HepG2 (cell line): Measurements from ENCODE around the gene PTK7. TPM values are rescaled to one million over a fixed set of nuclear protein-coding genes. Genes with fewer than 3 reads are reported as not detected.

Experiments
- ATF7-NPFF ChIP-seq: sonication (generic); formaldehyde crosslinking; IDR thresholded peaks from 2 replicates; pipeline ENCODE4 v1.8.1; 2023; ENCODE audit warnings: mild to moderate bottlenecking, low read depth, missing genetic modification reagents, moderate library complexity
- CHD4 ChIP-seq: fragments of 200-600 bp; sonication (generic); IDR thresholded peaks from 2 replicates; pipeline ENCODE4 v1.7.0; 2017; ENCODE audit warnings: mild to moderate bottlenecking, low read length, borderline replicate concordance
- FOXA3 ChIP-seq: IDR thresholded peaks from 2 replicates; pipeline ENCODE4 v1.6.1; 2016; ENCODE audit warnings: missing genetic modification reagents, missing compliant biosample characterization
- HDAC2 ChIP-seq: sonication (generic); formaldehyde crosslinking; IDR thresholded peaks from 2 replicates; pipeline ENCODE4 v1.4.0; 2020; ENCODE audit warnings: missing genetic modification reagents
- MED1 ChIP-seq: sonication (generic); formaldehyde crosslinking; IDR thresholded peaks from 2 replicates; pipeline ENCODE4 v1.4.0; 2020; ENCODE audit warnings: missing genetic modification reagents
- SMAD1 ChIP-seq: sonication (generic); formaldehyde crosslinking; IDR thresholded peaks from 2 replicates; pipeline ENCODE4 v1.4.0; 2020; ENCODE audit warnings: missing genetic modification reagents, low read depth, mild to moderate bottlenecking, borderline replicate concordance
- SOX6 ChIP-seq, 2 experiments: fragments of 450-650 bp in 1 of 2; sonication (generic) in 1 of 2; formaldehyde crosslinking in 1 of 2; IDR thresholded peaks; 2 replicates each; pipeline versions ENCODE4 v1.4.0 to v1.6.1; 2017 to 2020; ENCODE audit warnings: antibody characterized with exemption in 1 of 2, mild to moderate bottlenecking in 1 of 2, missing genetic modification reagents in 1 of 2
- TARDBP ChIP-seq: sonication (generic); formaldehyde crosslinking; IDR thresholded peaks from 2 replicates; pipeline ENCODE4 v1.8.0; 2022; ENCODE audit warnings: mild to moderate bottlenecking, missing genetic modification reagents
- ZBTB40 ChIP-seq, 2 experiments: fragments of 450-650 bp in 1 of 2; sonication (generic) in 1 of 2; formaldehyde crosslinking in 1 of 2; IDR thresholded peaks; 2 replicates each; pipeline versions ENCODE4 v1.6.1 to v1.8.0; 2016 to 2022; ENCODE audit warnings: antibody characterized with exemption in 1 of 2, mild to moderate bottlenecking in 1 of 2, missing genetic modification reagents in 1 of 2
- ZNF598 ChIP-seq: sonication (generic); formaldehyde crosslinking; IDR thresholded peaks from 2 replicates; pipeline ENCODE4 v1.5.1; 2020; ENCODE audit warnings: mild to moderate bottlenecking, missing genetic modification reagents, borderline replicate concordance
- ZNF761 ChIP-seq: sonication (generic); formaldehyde crosslinking; conservative IDR thresholded peaks from 2 replicates; pipeline ENCODE4 v1.4.0; 2020; ENCODE audit warnings: mild to moderate bottlenecking, missing genetic modification reagents
- polyA plus RNA-seq, 8 experiments: library from polyadenylated mRNA; depleted of rRNA in 3 of 8; stranded (reverse) in 7 of 8; unstranded in 1 of 8; fragments of >200 nt; fragmentation: Illumina TruSeq in 4 of 8; extraction: Trizol in 4 of 8; gene quantifications; 2 replicates each; pipeline versions ENCODE4 v1.2.1 to v1.2.3, GENCODE V29; 2011 to 2016; ENCODE audit warnings: low read depth in 4 of 8, missing spikeins in 1 of 8, mixed read lengths in 1 of 8; ENCODE audit not compliant: insufficient read depth in 1 of 8
- total RNA-seq, 5 experiments: library from RNA; depleted of rRNA; stranded (reverse); fragments of >200 nt; fragmentation: Illumina TruSeq; extraction: Trizol; gene quantifications; 2 replicates each; pipeline ENCODE4 v1.2.3, GENCODE V29; 2016; ENCODE audit warnings: low read depth in 1 of 5
- TF ChIP-seq, protein P1 (sequence below): sonication (generic); formaldehyde crosslinking; IDR thresholded peaks from 2 replicates; pipeline ENCODE4 v1.5.0; 2020; ENCODE audit warnings: mild to moderate bottlenecking, missing genetic modification reagents
- TF ChIP-seq, protein P2 (sequence below): sonication (generic); formaldehyde crosslinking; IDR thresholded peaks from 2 replicates; pipeline ENCODE4 v1.5.0; 2020; ENCODE audit warnings: mild to moderate bottlenecking, missing genetic modification reagents, borderline replicate concordance

The PTK7 gene
- total and polyA plus RNA-seq, 2 of the 13 experiments (the other 11 are each of a cell fraction or from before 2014, with no cell fraction given): 98.5 to 99.8 TPM

DNA sequence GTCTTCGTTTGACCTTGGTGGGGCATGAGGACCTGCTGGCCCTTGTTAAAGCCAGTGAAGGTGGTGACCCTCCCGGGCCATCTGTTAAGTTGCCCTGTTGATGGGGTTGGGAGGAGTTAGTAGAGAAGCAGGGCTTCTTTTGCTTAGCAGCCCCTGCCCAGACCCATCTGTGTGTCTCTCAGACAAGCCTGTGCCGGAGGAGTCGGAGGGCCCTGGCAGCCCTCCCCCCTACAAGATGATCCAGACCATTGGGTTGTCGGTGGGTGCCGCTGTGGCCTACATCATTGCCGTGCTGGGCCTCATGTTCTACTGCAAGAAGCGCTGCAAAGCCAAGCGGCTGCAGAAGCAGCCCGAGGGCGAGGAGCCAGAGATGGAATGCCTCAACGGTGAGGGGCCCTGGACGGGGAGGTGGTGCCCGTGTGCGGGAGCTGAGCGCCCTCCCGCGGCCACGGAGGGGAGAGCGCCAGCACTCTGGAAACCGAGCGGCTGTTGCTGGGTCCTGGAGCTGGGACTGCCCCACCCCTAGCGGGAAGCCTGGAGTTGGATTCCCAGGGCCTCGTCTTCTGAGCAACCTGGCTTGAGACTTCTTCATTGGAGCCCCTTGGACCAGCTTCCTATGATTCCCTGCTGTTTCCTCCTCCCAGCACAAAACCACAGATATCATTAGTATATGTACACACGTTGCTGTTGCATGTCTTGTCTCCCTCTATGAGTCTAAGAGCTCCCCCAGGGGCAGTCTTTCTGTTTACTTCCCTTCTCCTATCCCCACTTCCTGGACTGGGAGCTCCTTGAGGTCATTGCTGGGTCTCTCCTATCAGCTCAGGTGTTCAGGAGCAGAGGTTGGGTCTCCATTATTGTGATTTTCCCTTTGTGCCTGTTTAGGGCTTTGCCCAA, 67.4 kb downstream of the PTK7 start (continued):
- TF ChIP-seq ZBTB40 (IDR thresholded peaks at IDR 0.05) (no peak), ZBTB40 (CRISPR knock-in tag; IDR thresholded peaks at IDR 0.05) (peak; percentile 61; the same call in 1 of the 2 replicates), MED1 (peak; percentile 69), ATF7-NPFF (CRISPR knock-in tag) (peak; percentile 80; the same call in 1 of the 2 replicates), HDAC2 (CRISPR knock-in tag) (peak; percentile 77), TARDBP (CRISPR knock-in tag) (0 out of 2 replicates have a peak, but pooled peaks have one; percentile 40), CHD4 (no peak), SMAD1 (CRISPR knock-in tag) (no peak; the same call in 1 of the 2 replicates), SOX6 (IDR thresholded peaks at IDR 0.05) (no peak), SOX6 (CRISPR knock-in tag; IDR thresholded peaks at IDR 0.05) (peak; percentile 68), FOXA3 (CRISPR knock-in tag) (peak; percentile 58), ZNF761 (CRISPR knock-in tag) (peak; percentile 73; the same call in 1 of the 2 replicates), ZNF598 (CRISPR knock-in tag) (peak; percentile 71; the same call in 1 of the 2 replicates)
- TF ChIP-seq, protein P1, sequence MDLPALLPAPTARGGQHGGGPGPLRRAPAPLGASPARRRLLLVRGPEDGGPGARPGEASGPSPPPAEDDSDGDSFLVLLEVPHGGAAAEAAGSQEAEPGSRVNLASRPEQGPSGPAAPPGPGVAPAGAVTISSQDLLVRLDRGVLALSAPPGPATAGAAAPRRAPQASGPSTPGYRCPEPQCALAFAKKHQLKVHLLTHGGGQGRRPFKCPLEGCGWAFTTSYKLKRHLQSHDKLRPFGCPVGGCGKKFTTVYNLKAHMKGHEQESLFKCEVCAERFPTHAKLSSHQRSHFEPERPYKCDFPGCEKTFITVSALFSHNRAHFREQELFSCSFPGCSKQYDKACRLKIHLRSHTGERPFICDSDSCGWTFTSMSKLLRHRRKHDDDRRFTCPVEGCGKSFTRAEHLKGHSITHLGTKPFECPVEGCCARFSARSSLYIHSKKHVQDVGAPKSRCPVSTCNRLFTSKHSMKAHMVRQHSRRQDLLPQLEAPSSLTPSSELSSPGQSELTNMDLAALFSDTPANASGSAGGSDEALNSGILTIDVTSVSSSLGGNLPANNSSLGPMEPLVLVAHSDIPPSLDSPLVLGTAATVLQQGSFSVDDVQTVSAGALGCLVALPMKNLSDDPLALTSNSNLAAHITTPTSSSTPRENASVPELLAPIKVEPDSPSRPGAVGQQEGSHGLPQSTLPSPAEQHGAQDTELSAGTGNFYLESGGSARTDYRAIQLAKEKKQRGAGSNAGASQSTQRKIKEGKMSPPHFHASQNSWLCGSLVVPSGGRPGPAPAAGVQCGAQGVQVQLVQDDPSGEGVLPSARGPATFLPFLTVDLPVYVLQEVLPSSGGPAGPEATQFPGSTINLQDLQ (CRISPR knock-in tag): no peak
- TF ChIP-seq, protein P2, sequence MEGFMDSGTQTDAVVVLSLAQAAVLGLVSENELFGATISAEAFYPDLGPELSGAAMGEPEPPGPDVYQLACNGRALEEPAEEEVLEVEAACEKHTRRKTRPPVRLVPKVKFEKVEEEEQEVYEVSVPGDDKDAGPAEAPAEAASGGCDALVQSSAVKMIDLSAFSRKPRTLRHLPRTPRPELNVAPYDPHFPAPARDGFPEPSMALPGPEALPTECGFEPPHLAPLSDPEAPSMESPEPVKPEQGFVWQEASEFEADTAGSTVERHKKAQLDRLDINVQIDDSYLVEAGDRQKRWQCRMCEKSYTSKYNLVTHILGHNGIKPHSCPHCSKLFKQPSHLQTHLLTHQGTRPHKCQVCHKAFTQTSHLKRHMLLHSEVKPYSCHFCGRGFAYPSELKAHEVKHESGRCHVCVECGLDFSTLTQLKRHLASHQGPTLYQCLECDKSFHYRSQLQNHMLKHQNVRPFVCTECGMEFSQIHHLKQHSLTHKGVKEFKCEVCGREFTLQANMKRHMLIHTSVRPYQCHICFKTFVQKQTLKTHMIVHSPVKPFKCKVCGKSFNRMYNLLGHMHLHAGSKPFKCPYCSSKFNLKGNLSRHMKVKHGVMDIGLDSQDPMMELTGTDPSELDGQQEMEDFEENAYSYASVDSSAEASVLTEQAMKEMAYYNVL: peak; percentile 51; the same call in 1 of the 2 replicates
